Mesothelial cell of epicardium (in vitro differentiated cells): ENCODE data around the gene UBFD1. TPM values are rescaled to one million over a fixed set of nuclear protein-coding genes. Genes with fewer than 3 reads are reported as not detected.

ENCODE experiments used
- DNase-seq, 2 experiments: peaks; one replicate each; pipeline ENCODE4 v3.0.0; 2021; ENCODE audit warnings: low spot score in 2 of 2; ENCODE audit not compliant: unreplicated experiment in 2 of 2
- H3K27ac Mint-ChIP-seq: 2 replicates; pipeline ENCODE4 v1.8.0; 2021; ENCODE audit warnings: mixed read lengths
- H3K27me3 Mint-ChIP-seq: 2 replicates; pipeline ENCODE4 v1.8.0; 2021; ENCODE audit warnings: low read depth, mixed read lengths
- H3K36me3 Mint-ChIP-seq: 2 replicates; pipeline ENCODE4 v1.8.0; 2021; ENCODE audit warnings: mixed read lengths
- H3K4me1 Mint-ChIP-seq: 2 replicates; pipeline ENCODE4 v1.8.0; 2021; ENCODE audit warnings: mixed read lengths
- H3K4me3 Mint-ChIP-seq: 2 replicates; pipeline ENCODE4 v1.8.0; 2021; ENCODE audit warnings: mild to moderate bottlenecking, moderate library complexity, mixed read lengths
- H3K9me3 Mint-ChIP-seq: 2 replicates; pipeline ENCODE4 v1.8.0; 2021; ENCODE audit warnings: mixed read lengths
- CTCF ChIP-seq: fragments of 200-600 bp; sonication (generic); IDR thresholded peaks from one replicate; pipeline ENCODE4 v1.5.0; 2021; ENCODE audit warnings: antibody characterized with exemption; ENCODE audit not compliant: unreplicated experiment
- total RNA-seq: library from RNA; stranded (reverse); gene quantifications from 3 replicates; pipeline ENCODE4 v1.2.1, GENCODE V29; 2021

UBFD1 gene
- total RNA-seq, 1 donor from 2014 or later: 114 TPM

GRCh38 chr16:23571895-23572294 is 14.4 kb downstream of the UBFD1 start:
- DNase-seq: no peak
- Mint-ChIP-seq H3K4me3 (no peak overlapping the region), H3K36me3 (peaks cover 34% of the 10 kb centered on the region), H3K27me3 (no peaks in the 10 kb centered on the region), H3K4me1 (no peaks in the 10 kb centered on the region), H3K27ac (no peak overlapping the region), H3K9me3 (no peaks in the 10 kb centered on the region)
- no peak for TF ChIP-seq CTCF

- H3K4me3 Mint-ChIP-seq: no peak overlapping the region
- no peaks in the 10 kb centered on the region for H3K27me3 Mint-ChIP-seq
- H3K9me3 Mint-ChIP-seq: no peaks in the 10 kb centered on the region
- no peak for DNase-seq
- H3K4me1 Mint-ChIP-seq: no peaks in the 10 kb centered on the region
- H3K36me3 Mint-ChIP-seq: peaks cover 29% of the 10 kb centered on the region
- no peak for TF ChIP-seq CTCF
- H3K27ac Mint-ChIP-seq: no peak overlapping the region
Measured at GRCh38 chr16:23572394-23572793, 14.9 kb downstream of the UBFD1 start.

- no peak for DNase-seq
- TF ChIP-seq CTCF: no peak
- peaks cover 22% of the 10 kb centered on the region for H3K36me3 Mint-ChIP-seq
- no peaks in the 10 kb centered on the region for H3K27me3 Mint-ChIP-seq
- H3K9me3 Mint-ChIP-seq: no peaks in the 10 kb centered on the region
- no peak overlapping the region for H3K4me3 Mint-ChIP-seq
- no peaks in the 10 kb centered on the region for H3K4me1 Mint-ChIP-seq
- H3K27ac Mint-ChIP-seq: no peak overlapping the region
Measured at GRCh38 chr16:23573817-23574216, 16.3 kb downstream of the UBFD1 start.

- Mint-ChIP-seq H3K4me1 (no peaks in the 10 kb centered on the region), H3K4me3 (no peak overlapping the region), H3K9me3 (no peaks in the 10 kb centered on the region), H3K36me3 (peaks cover 23% of the 10 kb centered on the region), H3K27me3 (no peaks in the 10 kb centered on the region), H3K27ac (no peak overlapping the region)
- TF ChIP-seq CTCF: no peak
- DNase-seq: no peak
Measured at GRCh38 chr16:23575834-23576233, 18.3 kb downstream of the UBFD1 start.

GRCh38 chr16:23577493-23577892 is 20.0 kb downstream of the UBFD1 start:
- peaks cover 19% of the 10 kb centered on the region for H3K36me3 Mint-ChIP-seq
- no peaks in the 10 kb centered on the region for H3K27me3 Mint-ChIP-seq
- H3K27ac Mint-ChIP-seq: no peak overlapping the region
- DNase-seq: no peak
- no peak for TF ChIP-seq CTCF
- no peaks in the 10 kb centered on the region for H3K9me3 Mint-ChIP-seq
- no peak overlapping the region for H3K4me3 Mint-ChIP-seq
- H3K4me1 Mint-ChIP-seq: no peaks in the 10 kb centered on the region
